Ovary (tissue), 3 donors: ENCODE data around the gene RANBP10.

Experiments used
- CTCF ChIP-seq, 3 donors: fragments of 450-650 bp in 2 of 3; fragments of 200-600 bp in 1 of 3; IDR thresholded peaks; one replicate each; pipeline versions ENCODE4 v1.5.1 to v1.8.0; 2016 to 2022; ENCODE audit warnings: antibody characterized with exemption in 3 of 3, mild to moderate bottlenecking in 1 of 3
- EP300 ChIP-seq: sonication (generic); formaldehyde crosslinking; IDR thresholded peaks from one replicate; pipeline ENCODE4 v1.6.1; 2017; ENCODE audit warnings: antibody characterized with exemption
- donor health status: DM: no; HTN: no; CAD: no.

GRCh38 chr16:67843343-67843765 is 37.0 kb upstream of the RANBP10 start:
- TF ChIP-seq CTCF (IDR thresholded peaks at IDR 0.05) (no peak), EP300 (no peak)
